GM19468 (cell line): ENCODE results near the gene RAB7B.

Source experiments
- ATAC-seq: cut with Tn5 transposase; IDR thresholded peaks from one replicate; pipeline ENCODE4 v1.9.1; 2021; ENCODE audit warnings: mild to moderate bottlenecking, moderate library complexity, moderate number of reproducible peaks; ENCODE audit not compliant: unreplicated experiment; ENCODE audit errors: extremely low read depth

The RAB7B gene

DNA sequence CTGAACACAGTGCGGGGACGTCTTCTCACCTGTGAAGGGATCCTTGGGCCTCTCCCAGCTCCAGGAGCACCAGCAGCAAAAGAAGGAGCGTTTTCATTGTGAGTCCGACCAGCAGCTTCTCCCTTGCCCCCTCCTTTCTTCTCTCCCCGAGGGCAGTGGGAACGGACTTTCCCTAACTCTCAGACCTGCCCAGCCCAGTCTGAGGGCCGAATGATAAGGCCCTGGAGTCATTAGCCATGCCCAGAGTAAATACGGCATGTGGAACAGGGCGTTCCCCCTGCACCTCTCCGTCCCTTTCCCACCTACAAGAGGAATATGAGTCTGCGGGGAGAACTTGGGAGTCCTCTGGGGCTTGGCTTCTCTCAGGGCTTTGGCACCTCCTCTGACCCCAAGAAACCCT lies 20.5 kb upstream of the RAB7B start, which contains the start of gene CTSE:
CTSE (minus strand) TSS at position 201 of the 400 bp plus-strand sequence; CDS start at position 97, 104 bp downstream.
- ATAC-seq, result no peak

- ATAC-seq, result no peak
These were observed 19.6 kb upstream of the RAB7B start for GRCh38 chr1:206022766-206023165.

DNA sequence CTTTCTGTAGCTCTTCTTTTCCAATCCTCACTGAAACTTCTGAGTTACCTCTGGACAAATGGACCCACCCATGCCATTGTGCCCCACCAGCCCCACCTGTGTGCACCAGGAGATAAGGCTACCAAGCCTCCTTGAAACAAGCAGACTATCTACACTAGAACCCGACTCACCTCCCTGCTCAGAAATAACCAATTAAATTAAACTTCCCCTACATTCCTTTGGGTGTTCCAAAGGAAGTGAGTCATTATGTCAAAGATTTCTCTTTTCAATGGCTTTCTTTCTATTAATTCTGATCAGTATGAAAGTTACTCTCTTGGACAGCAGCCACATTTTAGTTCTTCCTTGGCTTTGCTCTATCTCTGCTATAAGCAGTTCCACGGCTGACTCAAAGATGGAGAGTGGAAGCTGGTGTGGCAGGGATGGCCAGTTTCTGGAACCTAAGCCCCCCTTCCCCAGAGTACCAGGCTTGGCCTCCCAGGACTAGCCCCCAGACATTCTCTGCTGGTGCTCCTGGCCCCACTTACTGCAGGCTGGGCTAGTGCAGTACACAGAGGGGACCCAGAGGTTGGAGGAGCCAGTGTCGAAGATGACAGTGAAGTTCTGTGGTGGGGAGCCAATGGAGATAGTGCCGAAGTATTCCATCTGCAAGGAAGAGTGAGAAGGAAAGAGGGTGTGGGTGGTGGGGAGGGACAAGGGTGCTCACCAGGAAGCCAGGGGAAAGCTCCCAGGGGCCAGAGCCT lies 18.6 kb upstream of the RAB7B start:
- ATAC-seq, result no peak

DNA sequence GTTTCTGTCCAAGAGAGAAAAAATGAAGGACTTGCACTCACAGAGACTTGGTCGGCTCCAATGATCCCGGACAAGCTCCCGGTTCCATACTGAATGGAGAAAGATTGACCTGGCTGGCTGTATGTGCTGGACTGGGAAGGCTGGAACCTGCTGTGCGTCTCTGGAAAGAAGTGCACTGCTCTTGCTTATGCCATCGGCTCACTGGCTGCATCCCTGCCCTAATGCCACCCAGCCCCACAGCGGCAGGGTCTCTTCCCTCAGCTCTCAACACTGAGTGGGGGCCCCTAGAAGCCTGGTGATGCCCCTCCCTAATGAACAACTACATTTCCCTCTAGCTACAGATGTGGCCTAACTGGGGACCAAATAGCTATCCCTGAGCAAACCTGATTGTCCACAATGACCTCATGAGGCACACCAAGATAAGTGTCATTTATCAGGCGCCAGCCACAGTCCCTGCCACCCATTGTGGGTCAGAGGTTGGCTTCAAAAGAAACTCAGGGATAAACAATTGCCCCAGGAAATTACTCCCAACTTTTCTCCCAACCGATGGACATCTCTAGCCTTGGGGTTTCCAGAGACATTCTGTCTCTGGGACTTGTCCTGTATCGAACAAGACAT lies 17.9 kb upstream of the RAB7B start:
- no peak for ATAC-seq

DNA sequence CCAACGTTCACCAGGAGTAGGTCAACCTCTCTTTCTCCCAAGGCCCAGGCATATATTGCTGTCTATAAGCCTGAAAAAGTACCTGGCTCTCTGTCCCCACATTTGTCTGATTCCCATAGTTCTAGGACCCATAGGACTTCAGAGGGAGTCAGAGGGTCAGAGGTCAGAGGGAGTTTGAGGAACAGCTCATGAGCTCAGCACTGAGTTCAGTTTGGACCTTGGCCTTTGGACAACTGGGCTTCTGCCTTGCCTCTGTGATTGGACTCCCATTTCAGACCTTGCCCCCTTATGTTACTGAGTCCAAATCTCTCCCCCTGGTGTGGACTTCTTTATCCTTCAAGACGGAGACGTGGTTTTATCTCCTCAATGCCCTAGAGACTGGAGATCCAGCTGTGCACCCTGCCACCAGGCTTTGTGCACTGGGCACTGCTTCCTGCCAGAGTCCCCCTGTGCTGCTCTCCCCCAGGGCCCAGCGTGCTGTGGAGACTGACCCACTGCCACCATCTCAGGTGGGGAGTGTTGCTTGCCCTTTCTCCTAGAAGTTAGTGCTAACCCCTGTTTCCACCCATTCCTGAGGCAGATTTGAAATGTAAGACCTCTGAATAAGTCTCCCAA lies 17.3 kb upstream of the RAB7B start:
- ATAC-seq, result no peak

- ATAC-seq, result no peak
These were observed 11.9 kb upstream of the RAB7B start for GRCh38 chr1:206015071-206015470.

- no peak for ATAC-seq
These were observed 11.4 kb upstream of the RAB7B start for GRCh38 chr1:206014601-206015000.

DNA sequence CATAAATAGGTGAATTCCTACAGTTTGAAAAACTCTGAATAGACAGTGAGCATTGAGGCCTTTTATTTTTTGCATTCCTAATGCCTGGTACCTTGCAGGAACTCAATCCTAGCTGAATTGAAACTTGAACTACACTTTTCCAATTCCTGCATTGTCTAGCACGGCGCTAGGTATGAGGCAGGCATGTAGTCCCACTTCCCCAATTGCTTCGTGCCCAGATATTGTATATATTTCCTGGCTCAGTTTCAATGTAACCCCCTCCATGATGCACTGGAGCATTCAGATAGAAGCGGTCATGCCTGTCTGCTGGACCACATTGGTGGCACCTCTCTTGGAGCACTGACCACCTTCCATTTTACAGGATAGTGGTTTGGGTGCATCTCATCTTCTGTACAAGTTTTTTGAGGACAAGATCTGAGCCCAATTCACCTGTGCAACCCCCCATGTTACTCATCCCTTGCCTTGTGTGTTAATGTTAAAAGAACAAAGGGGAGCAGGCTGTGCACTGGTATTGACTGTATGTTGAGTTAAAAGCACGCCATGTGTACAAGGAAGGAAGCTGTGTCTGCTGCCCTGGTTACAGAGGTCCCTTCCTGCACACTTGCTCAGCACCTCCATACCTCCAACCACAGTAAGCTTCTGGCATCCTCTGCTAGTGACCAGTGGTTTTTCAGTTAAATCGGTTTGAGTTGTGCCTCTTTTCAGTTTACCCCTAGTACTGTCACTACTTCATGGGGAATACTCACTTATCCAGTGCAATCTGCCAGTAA lies 10.0 kb upstream of the RAB7B start:
- no peak for ATAC-seq

DNA sequence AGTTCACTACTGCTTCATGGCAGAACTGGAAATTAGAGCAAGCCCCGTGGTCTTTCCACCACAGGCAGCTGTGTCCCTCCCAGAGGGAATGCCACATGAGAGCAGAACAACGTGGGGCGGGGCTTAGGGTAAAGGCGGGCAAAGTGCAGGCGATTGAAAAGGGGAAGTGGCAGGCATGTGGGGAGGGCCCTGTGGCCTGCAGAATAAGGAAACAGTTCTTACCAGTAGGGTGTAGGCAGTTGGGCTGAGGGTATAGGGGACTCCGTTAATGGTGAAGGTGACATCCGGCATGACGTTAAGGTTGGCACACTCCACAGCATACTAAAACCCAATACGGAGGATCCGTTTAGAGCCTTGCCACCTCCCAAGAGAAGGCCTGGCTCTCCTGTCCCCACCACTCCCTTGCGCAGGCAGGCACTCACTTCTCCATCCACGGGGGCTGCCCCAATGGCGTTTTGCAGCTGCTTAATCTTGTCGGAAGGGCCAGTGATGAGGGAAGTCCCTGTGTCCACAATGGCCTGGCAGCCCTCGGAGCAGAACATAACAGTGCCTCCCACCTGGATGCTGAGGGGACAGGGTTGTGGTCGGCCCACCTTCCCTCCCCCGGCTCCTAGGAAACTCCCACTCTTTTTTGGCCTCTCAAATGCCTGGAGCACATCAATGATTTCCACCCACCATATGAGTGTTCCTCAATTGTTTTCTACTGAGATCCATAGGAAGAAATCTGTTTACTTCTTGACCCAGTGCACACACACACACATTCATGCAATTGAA lies 9.1 kb upstream of the RAB7B start:
- peak; percentile 88 for ATAC-seq

DNA sequence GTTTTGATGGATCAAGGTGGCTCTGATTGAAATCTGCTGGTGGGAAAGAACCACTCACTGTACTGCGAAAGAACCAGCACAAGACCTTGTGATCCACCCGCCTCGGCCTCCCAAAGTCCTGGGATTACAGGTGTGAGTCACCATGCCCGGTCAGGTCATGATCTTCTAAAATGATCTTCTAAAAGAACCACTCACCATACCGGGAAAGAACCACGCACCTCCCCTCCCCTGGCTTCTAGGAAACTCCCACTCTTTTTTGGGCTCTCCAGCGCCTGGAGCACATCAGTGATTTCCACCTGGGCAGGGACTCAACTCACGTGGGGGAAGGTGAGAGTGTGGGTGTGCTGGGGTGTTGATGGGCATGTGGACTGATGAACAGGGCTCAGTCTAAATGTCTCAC lies 7.9 kb upstream of the RAB7B start:
- ATAC-seq, result no peak

DNA sequence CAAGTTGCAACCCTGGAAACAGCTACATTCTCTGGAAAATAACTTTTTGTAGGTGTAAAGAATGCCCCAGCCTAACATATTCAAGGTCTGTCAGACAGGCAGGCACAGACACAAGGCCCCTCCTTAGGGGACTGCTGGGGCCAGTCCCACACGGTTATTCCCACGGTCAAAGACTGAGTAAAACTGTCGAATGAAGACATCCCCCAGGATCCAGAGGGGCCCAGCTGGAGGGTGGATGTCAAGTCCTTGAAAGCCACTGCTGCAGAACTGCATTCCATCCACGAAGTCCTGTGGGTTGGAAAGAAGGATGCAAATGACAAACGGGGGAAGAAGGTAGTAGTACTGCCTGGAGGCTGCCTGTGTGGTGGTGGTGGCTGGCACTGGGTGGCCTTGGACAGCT lies 6.9 kb upstream of the RAB7B start:
- no peak for ATAC-seq

- no peak for ATAC-seq
These were observed 3.8 kb upstream of the RAB7B start for GRCh38 chr1:206006946-206007345.

- ATAC-seq, result no peak
These were observed 2.6 kb upstream of the RAB7B start for GRCh38 chr1:206005778-206006180.

- ATAC-seq, result no peak
These were observed 2.0 kb upstream of the RAB7B start for GRCh38 chr1:206005234-206005633.

DNA sequence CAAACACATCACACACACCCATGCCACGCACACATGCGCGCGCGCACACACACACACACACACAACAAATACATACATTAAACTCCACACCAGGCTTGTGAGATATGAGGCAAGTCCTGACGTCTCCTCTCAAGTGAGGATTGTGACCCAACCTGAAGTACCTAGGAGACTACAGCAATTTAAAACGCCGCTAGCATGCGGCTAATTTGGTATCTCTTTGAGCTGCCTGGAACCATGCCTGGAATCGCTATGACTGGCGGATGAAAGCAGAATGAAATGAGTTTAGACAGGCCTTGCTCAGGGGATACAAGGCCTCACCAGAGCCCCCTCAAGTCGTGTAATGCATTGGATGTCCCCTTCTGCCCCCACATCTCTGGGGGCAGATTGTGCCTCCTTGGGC lies 1.6 kb upstream of the RAB7B start:
- no peak for ATAC-seq

GRCh38 chr1:206003854-206004800 lies 932 bp upstream of the RAB7B start:
- ATAC-seq, result no peak

DNA sequence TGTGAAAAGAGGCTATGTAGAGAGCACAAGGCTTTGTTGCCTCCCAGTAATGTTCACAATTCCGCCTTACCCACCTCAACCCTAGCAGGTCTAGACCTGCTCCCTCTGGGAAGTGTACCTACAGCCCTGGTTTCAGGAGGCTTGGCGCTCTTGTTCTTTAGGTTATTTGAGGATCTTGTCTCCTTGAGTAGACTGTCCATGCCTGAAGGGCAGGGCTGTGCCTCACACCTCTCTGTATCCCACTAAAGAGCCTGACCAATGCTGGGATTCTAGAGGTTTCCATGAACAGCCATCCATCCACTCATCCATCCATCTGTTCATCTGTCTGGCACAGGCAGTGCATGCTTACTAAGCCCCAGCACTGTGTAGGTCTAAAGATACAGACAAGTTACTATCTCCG lies 1.0 kb downstream of the RAB7B start:
- ATAC-seq, result no peak

DNA sequence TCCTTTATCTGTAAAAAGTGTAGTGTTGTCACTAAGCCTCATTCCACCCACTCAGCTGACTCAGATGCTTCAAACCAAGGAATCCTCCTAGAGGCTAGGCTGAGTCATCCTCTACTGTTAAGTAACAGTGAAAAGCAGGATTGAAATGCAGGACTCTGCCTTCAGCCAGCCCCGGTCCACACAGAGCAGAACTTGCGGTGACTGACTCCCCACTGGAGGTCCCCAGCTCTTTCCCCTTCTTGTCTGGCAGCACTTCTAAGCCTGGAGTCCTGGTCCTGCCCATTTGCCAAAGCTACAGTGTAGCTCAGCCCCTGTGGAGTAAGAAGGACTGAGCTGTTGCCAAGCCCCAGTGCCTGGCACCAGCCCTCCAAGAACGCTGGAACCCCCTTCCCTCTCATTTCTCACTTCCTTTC lies 1.7 kb downstream of the RAB7B start:
- ATAC-seq, result no peak
